Ishikawa (cell line): ENCODE measurements around the gene AP5S1.

Source experiments
- CEBPB ChIP-seq: IDR thresholded peaks from 2 replicates; pipeline ENCODE4 v1.6.1; 2012
- CREB1 ChIP-seq: IDR thresholded peaks from 2 replicates; pipeline ENCODE4 v1.6.1; 2012; ENCODE audit warnings: low read depth
- EGR1 ChIP-seq: IDR thresholded peaks from 2 replicates; pipeline ENCODE4 v1.6.1; 2012
- EP300 ChIP-seq: IDR thresholded peaks from 2 replicates; pipeline ENCODE4 v1.6.1; 2012; ENCODE audit warnings: borderline replicate concordance
- FOXM1 ChIP-seq: IDR thresholded peaks from 2 replicates; pipeline ENCODE4 v1.6.1; 2012; ENCODE audit warnings: low read depth, borderline replicate concordance
- MAX ChIP-seq: IDR thresholded peaks from 2 replicates; pipeline ENCODE4 v1.6.1; 2012
- NFIC ChIP-seq: IDR thresholded peaks from 2 replicates; pipeline ENCODE4 v1.6.1; 2012
- RAD21 ChIP-seq: IDR thresholded peaks from 2 replicates; pipeline ENCODE4 v1.6.1; 2012; ENCODE audit warnings: low read depth
- REST ChIP-seq: IDR thresholded peaks from 2 replicates; pipeline ENCODE4 v1.6.1; 2012; ENCODE audit warnings: low read depth, mild to moderate bottlenecking
- TAF1 ChIP-seq: IDR thresholded peaks from 2 replicates; pipeline ENCODE4 v1.6.1; 2012; ENCODE audit warnings: low read depth, mild to moderate bottlenecking
- TCF12 ChIP-seq: IDR thresholded peaks from 2 replicates; pipeline ENCODE4 v1.6.1; 2012; ENCODE audit warnings: low read depth
- TEAD4 ChIP-seq: IDR thresholded peaks from 2 replicates; pipeline ENCODE4 v1.6.1; 2012
- USF1 ChIP-seq: IDR thresholded peaks from 2 replicates; pipeline ENCODE4 v1.6.1; 2012
- YY1 ChIP-seq: IDR thresholded peaks from 2 replicates; pipeline ENCODE4 v1.6.1; 2012; ENCODE audit warnings: low read depth
- ZBTB7A ChIP-seq: IDR thresholded peaks from 2 replicates; pipeline ENCODE4 v1.6.1; 2012; ENCODE audit warnings: low read depth

The AP5S1 gene

GRCh38 chr20:3777716-3778629, 42.4 kb upstream of the AP5S1 start:
- TF ChIP-seq EP300 (no peak), EGR1 (peak; percentile 84), REST (no peak), TAF1 (no peak; the same call in 1 of the 2 replicates), TCF12 (no peak; the same call in 1 of the 2 replicates), RAD21 (no peak; the same call in 1 of the 2 replicates), FOXM1 (no peak), MAX (peak; percentile 58), CEBPB (no peak), CREB1 (no peak), ZBTB7A (no peak; the same call in 1 of the 2 replicates), NFIC (no peak)

DNA sequence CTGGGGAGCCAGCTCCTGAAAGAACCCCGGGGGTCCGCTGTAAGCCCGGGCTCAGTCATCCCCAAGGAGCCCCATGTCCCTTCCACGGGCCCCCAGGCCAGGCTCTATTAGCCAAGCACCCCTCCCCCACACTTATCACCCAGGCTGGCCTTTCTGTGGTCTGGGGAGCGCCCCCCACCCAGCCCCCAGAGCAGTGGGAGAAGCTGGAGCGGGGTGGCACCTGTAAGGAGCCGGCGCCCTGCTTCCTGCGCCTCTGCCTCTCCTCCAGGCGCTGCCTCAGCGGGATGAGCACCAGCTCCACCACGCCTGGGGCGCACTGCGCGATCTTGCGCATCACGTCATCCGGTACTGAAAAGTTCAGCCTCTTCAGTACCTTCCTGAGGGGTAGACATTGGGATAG, 41.4 kb upstream of the AP5S1 start:
- no peak for TF ChIP-seq USF1
- TF ChIP-seq EGR1 = no peak
- no peak for TF ChIP-seq YY1
- no peak for TF ChIP-seq NFIC
- no peak for TF ChIP-seq CEBPB
- no peak for TF ChIP-seq EP300
- no peak for TF ChIP-seq RAD21
- no peak for TF ChIP-seq REST
- TF ChIP-seq MAX = no peak
- TF ChIP-seq TEAD4 = no peak
- no peak for TF ChIP-seq TAF1
- TF ChIP-seq ZBTB7A = no peak
- TF ChIP-seq CREB1 = no peak
- TF ChIP-seq FOXM1 = no peak
- TF ChIP-seq TCF12 = no peak

DNA sequence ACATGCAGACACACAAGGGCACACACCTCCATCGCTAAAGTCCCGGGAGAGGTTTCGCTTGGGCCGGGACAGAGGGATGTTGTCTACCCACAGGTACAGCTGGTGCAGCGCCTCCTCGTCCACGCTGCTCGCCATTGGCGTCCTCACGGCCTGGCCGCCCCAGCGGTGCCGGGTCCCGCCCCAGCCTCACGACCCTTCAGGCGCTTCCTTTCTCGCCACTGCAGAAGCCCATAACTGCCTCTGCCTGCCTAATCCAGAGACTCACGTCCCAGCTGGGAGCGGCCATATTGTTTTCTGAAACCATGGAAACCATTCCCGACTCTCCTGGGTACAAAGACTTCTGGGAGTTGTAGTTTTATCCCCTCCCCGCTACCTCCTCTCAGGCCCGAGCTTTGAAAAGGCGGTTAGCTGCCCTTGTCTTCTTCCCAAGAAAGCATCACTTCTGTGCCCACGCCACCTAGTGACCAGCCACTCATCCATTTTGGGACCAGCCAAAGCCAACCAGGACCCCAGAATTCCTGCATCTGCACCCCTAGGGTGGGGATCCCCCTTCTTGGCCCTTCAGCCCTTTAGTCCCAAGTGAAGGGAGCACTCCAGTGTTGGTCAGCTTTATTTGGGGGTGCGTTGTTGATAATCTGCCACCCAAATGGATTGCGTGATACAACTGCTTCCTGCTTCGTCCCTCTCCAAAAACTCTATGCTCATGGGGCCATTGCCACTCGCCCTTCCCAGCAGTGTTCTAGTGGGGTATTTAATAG, 39.0 kb upstream of the AP5S1 start, which contains the start of gene SPEF1:
Gene SPEF1, minus strand, starts transcription at position 296 of the 758 bp plus-strand sequence. Its CDS starts 161 bp downstream, at position 135.
- TF ChIP-seq REST = no peak
- no peak; the same call in 1 of the 2 replicates for TF ChIP-seq CREB1
- no peak for TF ChIP-seq NFIC
- TF ChIP-seq USF1 = no peak
- TF ChIP-seq EP300 = no peak
- TF ChIP-seq YY1 = peak; percentile 98
- TF ChIP-seq RAD21 = peak; percentile 47
- TF ChIP-seq MAX = peak; percentile 46; the same call in 1 of the 2 replicates
- no peak for TF ChIP-seq TAF1
- no peak for TF ChIP-seq TEAD4
- TF ChIP-seq EGR1 = peak; percentile 34; the same call in 1 of the 2 replicates
- no peak for TF ChIP-seq FOXM1
- no peak for TF ChIP-seq CEBPB
- TF ChIP-seq ZBTB7A = no peak
- no peak for TF ChIP-seq TCF12
